GM19099 (cell line): ENCODE results near the gene RBM12.

Experiments
- POLR2A ChIP-seq: IDR thresholded peaks from 3 replicates; pipeline ENCODE4 v1.6.1; 2011; ENCODE audit warnings: low read depth; ENCODE audit not compliant: insufficient read length; ENCODE audit errors: extremely low read depth

RBM12 gene

GRCh38 chr20:35664466-35665206 is at the start of gene RBM12, which contains the start of gene CPNE1:
Gene RBM12, minus strand, starts transcription at chr20:35664900. Its CDS starts 9,578 bp downstream, at chr20:35655322.
Gene CPNE1, minus strand, starts transcription at chr20:35664900. Its CDS starts 31,977 bp downstream, at chr20:35632923.
- peak; percentile 98 for TF ChIP-seq POLR2A

GRCh38 chr20:35714127-35714526 is 49.4 kb upstream of the RBM12 start:
- no peak for TF ChIP-seq POLR2A

GRCh38 chr20:35713120-35713519 is 48.4 kb upstream of the RBM12 start:
- TF ChIP-seq POLR2A, result peak; percentile 10

GRCh38 chr20:35711588-35712209 is 47.0 kb upstream of the RBM12 start:
- no peak for TF ChIP-seq POLR2A

- no peak for TF ChIP-seq POLR2A
Measured at GRCh38 chr20:35710884-35711587, 46.3 kb upstream of the RBM12 start.

GRCh38 chr20:35710039-35710438 is 45.3 kb upstream of the RBM12 start:
- TF ChIP-seq POLR2A, result no peak

- TF ChIP-seq POLR2A, result no peak
Measured at GRCh38 chr20:35709259-35709658, 44.6 kb upstream of the RBM12 start.

GRCh38 chr20:35708502-35708901 is 43.8 kb upstream of the RBM12 start:
- TF ChIP-seq POLR2A, result no peak

GRCh38 chr20:35704514-35705261 is 40.0 kb upstream of the RBM12 start:
- no peak for TF ChIP-seq POLR2A

GRCh38 chr20:35702824-35703695 is 38.4 kb upstream of the RBM12 start:
- peak; percentile 8 for TF ChIP-seq POLR2A

- peak; percentile 7 for TF ChIP-seq POLR2A
Measured at GRCh38 chr20:35702051-35702823, 37.5 kb upstream of the RBM12 start.

- TF ChIP-seq POLR2A, result peak; percentile 14
Measured at GRCh38 chr20:35700625-35701148, 36.0 kb upstream of the RBM12 start.

GRCh38 chr20:35699957-35700624 is 35.4 kb upstream of the RBM12 start:
- no peak for TF ChIP-seq POLR2A
